H1 (cell line): ENCODE measurements around the gene CAV3. TPM values are rescaled to one million over a fixed set of nuclear protein-coding genes. Genes with fewer than 3 reads are reported as not detected.
"Not testable (repeated sequence)": the region's sequence is repeated elsewhere in the genome, so short reads cannot be mapped to it uniquely, and the experiment has no call there.

Experiments
- CTCF ChIA-PET: fragments of 300-600 bp; sonication (Branson Sonifier 250); formaldehyde crosslinking; loops from one replicate; lab custom pipeline; 2021; ENCODE audit not compliant: partially characterized antibody; lab: Charles Lee
- POLR2A ChIA-PET: fragments of 300-600 bp; sonication (Branson Sonifier 250); formaldehyde crosslinking; loops from one replicate; lab custom pipeline; 2021; ENCODE audit warnings: inconsistent platforms; ENCODE audit not compliant: partially characterized antibody; lab: Charles Lee
- DNase-seq, 2 experiments: peaks; one replicate each; pipeline versions ENCODE4 v3.0.0 to v3.0.0-alpha.2; 2010 to 2022; ENCODE audit warnings: low spot score in 2 of 2, low read depth in 1 of 2, mixed read lengths in 1 of 2
- FAIRE-seq: peaks from 2 replicates; lab custom pipeline; 2011; peaks lifted over from hg19 to GRCh38; lab: Jason Lieb, UNC
- H2AFZ ChIP-seq: 2 replicates; pipeline ENCODE4 v1.8.1; 2012; ENCODE audit warnings: low read length, inconsistent platforms
- H2AK5ac ChIP-seq: 2 replicates; pipeline ENCODE4 v1.6.1; 2013; ENCODE audit warnings: low read depth, low read length
- H2BK120ac ChIP-seq: replicated peaks from 2 replicates; pipeline ENCODE3; 2013; ENCODE audit warnings: low read depth, low read length, inconsistent platforms
- H2BK12ac ChIP-seq: 2 replicates; pipeline ENCODE4 v1.6.1; 2013; ENCODE audit warnings: low read depth, low read length
- H2BK15ac ChIP-seq: 2 replicates; pipeline ENCODE4 v1.6.1; 2013; ENCODE audit warnings: low read length
- H2BK20ac ChIP-seq: 2 replicates; pipeline ENCODE4 v1.6.1; 2013; ENCODE audit warnings: low read length
- H2BK5ac ChIP-seq: 2 replicates; pipeline ENCODE4 v1.6.1; 2013; ENCODE audit warnings: low read depth, low read length
- H3K14ac ChIP-seq: 2 replicates; pipeline ENCODE4 v1.6.1; 2013; ENCODE audit warnings: inconsistent platforms; ENCODE audit not compliant: insufficient read length
- H3K18ac ChIP-seq: 2 replicates; pipeline ENCODE4 v1.6.1; 2013; ENCODE audit warnings: low read length; ENCODE audit errors: extremely low read depth
- H3K23ac ChIP-seq: 2 replicates; pipeline ENCODE4 v1.6.1; 2013; ENCODE audit warnings: inconsistent platforms; ENCODE audit not compliant: insufficient read length
- H3K23me2 ChIP-seq: 2 replicates; pipeline ENCODE4 v1.6.1; 2013; ENCODE audit warnings: low read depth, low read length
- H3K27ac ChIP-seq: 2 replicates; pipeline ENCODE4 v1.6.1; 2011; ENCODE audit warnings: low read depth, low read length, inconsistent platforms
- H3K27me3 ChIP-seq, 4 experiments: replicated peaks in 1 of 4; 1 replicate in 1 of 4; 2 replicates in 3 of 4; pipeline versions ENCODE4 v1.6.1 to v1.8.1; 2011 to 2013; ENCODE audit warnings: low read length in 3 of 4, mild to moderate bottlenecking in 3 of 4, inconsistent platforms in 2 of 4, mixed read lengths in 2 of 4, moderate library complexity in 1 of 4; ENCODE audit not compliant: control insufficient read depth in 3 of 4, insufficient read depth in 3 of 4; ENCODE audit errors: extremely low read depth in 1 of 4
- H3K36me3 ChIP-seq, 4 experiments: 2 replicates each; pipeline versions ENCODE4 v1.6.1 to v1.8.1; 2011 to 2013; ENCODE audit warnings: mild to moderate bottlenecking in 4 of 4, low read length in 3 of 4, moderate library complexity in 2 of 4, control low read depth in 1 of 4, inconsistent platforms in 1 of 4; ENCODE audit not compliant: insufficient read depth in 4 of 4, control insufficient read depth in 2 of 4
- H3K4ac ChIP-seq: replicated peaks from 2 replicates; pipeline ENCODE3; 2013; ENCODE audit warnings: low read length, low read depth, mixed read lengths, inconsistent platforms; ENCODE audit not compliant: insufficient read length
- H3K4me1 ChIP-seq, 4 experiments: replicated peaks in 1 of 4; 1 replicate in 1 of 4; 2 replicates in 3 of 4; pipeline versions ENCODE4 v1.6.1 to v1.8.1; 2011 to 2013; ENCODE audit warnings: low read length in 3 of 4, inconsistent platforms in 2 of 4, mixed read lengths in 1 of 4; ENCODE audit not compliant: insufficient read depth in 4 of 4, control insufficient read depth in 3 of 4
- H3K4me2 ChIP-seq, 2 experiments: 2 replicates each; pipeline versions ENCODE4 v1.6.1 to v1.8.1; 2011 to 2013; ENCODE audit warnings: low read depth in 2 of 2, low read length in 2 of 2, control low read depth in 1 of 2, inconsistent platforms in 1 of 2, mild to moderate bottlenecking in 1 of 2; ENCODE audit not compliant: insufficient read depth in 1 of 2
- H3K4me3 ChIP-seq, 4 experiments: fragments of 200-600, 300-600 bp in 1 of 4; sonication (generic), shearing (Covaris generic), sonication (Bioruptor Twin) in 1 of 4; 2 replicates each; pipeline versions ENCODE4 v1.5.1 to v1.8.1; 2011 to 2016; ENCODE audit warnings: low read length in 4 of 4, low read depth in 3 of 4, control low read depth in 2 of 4, inconsistent platforms in 2 of 4, mild to moderate bottlenecking in 2 of 4, mixed read lengths in 1 of 4, moderate library complexity in 1 of 4; ENCODE audit not compliant: insufficient read depth in 2 of 4; ENCODE audit errors: extremely low read depth in 1 of 4
- H3K56ac ChIP-seq: replicated peaks from 2 replicates; pipeline ENCODE3; 2013; ENCODE audit warnings: low read depth, mild to moderate bottlenecking, mixed read lengths, low read length, inconsistent platforms; ENCODE audit not compliant: insufficient read length
- H3K79me1 ChIP-seq: 2 replicates; pipeline ENCODE4 v1.6.1; 2013; ENCODE audit warnings: low read depth, low read length, control low read depth
- H3K79me2 ChIP-seq, 2 experiments: 2 replicates each; pipeline versions ENCODE4 v1.6.1 to v1.8.1; 2012 to 2013; ENCODE audit warnings: low read length in 2 of 2, mild to moderate bottlenecking in 2 of 2, inconsistent platforms in 1 of 2; ENCODE audit not compliant: insufficient read depth in 2 of 2, control insufficient read depth in 1 of 2
- H3K9ac ChIP-seq, 4 experiments: replicated peaks in 1 of 4; 1 replicate in 1 of 4; 2 replicates in 3 of 4; pipeline versions ENCODE4 v1.6.1 to v1.8.1; 2011 to 2013; ENCODE audit warnings: low read depth in 3 of 4, low read length in 3 of 4, control low read depth in 2 of 4, mild to moderate bottlenecking in 2 of 4, moderate library complexity in 2 of 4, inconsistent platforms in 1 of 4; ENCODE audit errors: extremely low read depth in 1 of 4
- H3K9me3 ChIP-seq, 2 experiments: 2 replicates each; pipeline versions ENCODE4 v1.6.1 to v1.8.1; 2012 to 2013; ENCODE audit warnings: mild to moderate bottlenecking in 2 of 2, moderate library complexity in 2 of 2, control low read depth in 1 of 2, inconsistent platforms in 1 of 2, low read depth in 1 of 2, low read length in 1 of 2, mixed read lengths in 1 of 2; ENCODE audit not compliant: insufficient read depth in 2 of 2
- H4K20me1 ChIP-seq, 2 experiments: replicated peaks in 1 of 2; 2 replicates each; pipeline versions ENCODE3 to v1.8.1; 2011 to 2013; ENCODE audit warnings: inconsistent platforms in 2 of 2, low read length in 2 of 2, mild to moderate bottlenecking in 1 of 2; ENCODE audit not compliant: insufficient read depth in 2 of 2, control insufficient read depth in 1 of 2
- H4K5ac ChIP-seq: 2 replicates; pipeline ENCODE4 v1.6.1; 2013; ENCODE audit warnings: low read length, low read depth, mixed read lengths, inconsistent platforms; ENCODE audit not compliant: insufficient read length
- H4K8ac ChIP-seq: 2 replicates; pipeline ENCODE4 v1.8.0; 2013; ENCODE audit warnings: mild to moderate bottlenecking, moderate library complexity, low read length, inconsistent platforms; ENCODE audit not compliant: insufficient read depth; ENCODE audit errors: extremely low read depth
- H4K91ac ChIP-seq: replicated peaks from 2 replicates; pipeline ENCODE3; 2013; ENCODE audit warnings: low read length, mixed read lengths, inconsistent platforms; ENCODE audit not compliant: insufficient read length
- WGBS, 2 experiments: shearing (Covaris generic) in 1 of 2; methylation state at CpG; one replicate each; pipeline versions ENCODE4 v1.1.6 to v1.1.7; 2013 to 2015; ENCODE audit warnings: low lambda C conversion rate in 2 of 2, mixed read lengths in 2 of 2, inconsistent platforms in 1 of 2, low coverage in 1 of 2, missing lambda C conversion rate in 1 of 2; ENCODE audit not compliant: insufficient replicate concordance in 2 of 2, insufficient coverage in 1 of 2, insufficient read length in 1 of 2; ENCODE audit errors: extremely low coverage in 1 of 2, missing lambda C conversion rate in 1 of 2; 5-methylcytosine and 5-hydroxymethylcytosine counted together
- polyA plus RNA-seq, 7 experiments: library from polyadenylated mRNA; depleted of rRNA in 3 of 7; stranded (reverse) in 5 of 7; unstranded in 2 of 7; fragments of >200 nt in 5 of 7; fragments of 200-250 nt in 2 of 7; gene quantifications; 1 replicate in 5 of 7; 2 replicates in 1 of 7; 4 replicates in 1 of 7; pipeline versions ENCODE4 v1.2.1 to v1.2.3, GENCODE V29; 2011 to 2013; ENCODE audit warnings: missing spikeins in 2 of 7, mixed read lengths in 2 of 7
- total RNA-seq: library from RNA; stranded (reverse); fragmentation: NEBNext Ultra II Directional; extraction: Animal tissue kit (Norgen Biotek cat#: 25700); gene quantifications from 2 replicates; pipeline ENCODE4 v1.2.1, GENCODE V29; 2021

The CAV3 gene
- total and polyA plus RNA-seq, 2 of the 8 experiments (the other 6 are each of a cell fraction or from before 2014, with no cell fraction given): not detected

- H3K23me2 ChIP-seq, H2BK12ac ChIP-seq, FAIRE-seq, H3K4ac ChIP-seq, H4K5ac ChIP-seq, H2BK20ac ChIP-seq, H3K79me1 ChIP-seq, H3K79me2 ChIP-seq, H3K9me3 ChIP-seq, H4K8ac ChIP-seq, POLR2A ChIA-PET, H4K91ac ChIP-seq, DNase-seq, H3K4me2 ChIP-seq, H3K27ac ChIP-seq, H3K27me3 ChIP-seq, H3K36me3 ChIP-seq, H2AFZ ChIP-seq, CTCF ChIA-PET, H2BK5ac ChIP-seq, H3K9ac ChIP-seq, H3K18ac ChIP-seq, H3K23ac ChIP-seq, H3K14ac ChIP-seq, H2AK5ac ChIP-seq, H2BK120ac ChIP-seq, H3K4me1 ChIP-seq, H3K56ac ChIP-seq, H2BK15ac ChIP-seq, H4K20me1 ChIP-seq, H3K4me3 ChIP-seq: not testable (repeated sequence)
- WGBS, 2 experiments: 96% methylated on average over 5 of the region's 6 CpGs; no CpG with 5 or more reads in 1 of the 2 experiments
These were observed 48.6 kb upstream of the CAV3 start for GRCh38 chr3:8684992-8685391.

- POLR2A ChIA-PET, H3K14ac ChIP-seq, H3K4me1 ChIP-seq, FAIRE-seq, H4K20me1 ChIP-seq, H2BK20ac ChIP-seq, H2AK5ac ChIP-seq, H2AFZ ChIP-seq, H3K79me1 ChIP-seq, H3K27ac ChIP-seq, H2BK15ac ChIP-seq, H3K56ac ChIP-seq, DNase-seq, H3K27me3 ChIP-seq, H3K36me3 ChIP-seq, H2BK12ac ChIP-seq, H4K8ac ChIP-seq, H3K79me2 ChIP-seq, H3K18ac ChIP-seq, H3K4me2 ChIP-seq, H4K5ac ChIP-seq, H2BK5ac ChIP-seq, H3K23ac ChIP-seq, H3K9me3 ChIP-seq, H3K9ac ChIP-seq, H2BK120ac ChIP-seq, H4K91ac ChIP-seq, H3K23me2 ChIP-seq, H3K4me3 ChIP-seq, H3K4ac ChIP-seq: not testable (repeated sequence)
- CTCF ChIA-PET: interaction anchor here (0.7 kb wide), 1 partner anchor 11 kb away, joined by 4 read pairs; no protein-coding TSS in a partner anchor
- 92% methylated on average over 9 of the region's 9 CpGs; no CpG with 5 or more reads in 1 of the 2 experiments for WGBS, 2 experiments
These were observed 42.3 kb upstream of the CAV3 start for GRCh38 chr3:8691295-8691694.
